Measurements from ENCODE around the gene KRTAP4-5.
"Not testable (repeated sequence)": the region's sequence is repeated elsewhere in the genome, so short reads cannot be mapped to it uniquely, and the experiment has no call there.

KRTAP4-5 gene

GRCh38 chr17:41125064-41125463 lies 24.6 kb downstream of the KRTAP4-5 start:
- no peak for TF ChIP-seq SPI1 (IDR thresholded peaks at IDR 0.05; ENCODE audit: borderline replicate concordance, low read depth)
- no peak for TF ChIP-seq GABPA (IDR thresholded peaks at IDR 0.05; ENCODE audit: low read depth)
- TF ChIP-seq CTCF (IDR thresholded peaks at IDR 0.05; ENCODE audit: insufficient read depth, low read length): no peak
- TF ChIP-seq REST (IDR thresholded peaks at IDR 0.05; ENCODE audit: insufficient replicate concordance, low read depth): no peak
- TF ChIP-seq POLR2AphosphoS5 (IDR thresholded peaks at IDR 0.05; ENCODE audit: low read depth): no peak
- no peak overlapping the region for H3K4me3 ChIP-seq (replicated peaks; ENCODE audit: insufficient read depth, low read length)
- DNase-seq (ENCODE audit: low read depth in 1 of 2, low spot score in 1 of 2): no peak

GRCh38 chr17:41123991-41124371 lies 25.6 kb downstream of the KRTAP4-5 start, which contains the start of gene KRTAP4-12:
Gene KRTAP4-12 (minus strand): TSS chr17:41124182. CDS start chr17:41124122, 60 bp downstream.
- not testable (repeated sequence) for DNase-seq (ENCODE audit: low read depth in 1 of 2, low spot score in 1 of 2); H3K27ac ChIP-seq (replicated peaks); H3K4me3 ChIP-seq (replicated peaks; ENCODE audit: insufficient read depth, low read length); H3K27me3 ChIP-seq (ENCODE audit: insufficient read depth, poor library complexity, severe bottlenecking)

More at GRCh38 chr17:41125064-41125463, 24.6 kb downstream of the KRTAP4-5 start:
- Histone ChIP-seq H3K27ac (replicated peaks) (no peak overlapping the region), H3K27me3 (ENCODE audit: insufficient read depth, poor library complexity, severe bottlenecking) (no peaks in the 10 kb centered on the region)

GRCh38 chr17:41123292-41123990 lies 26.2 kb downstream of the KRTAP4-5 start:
- not testable (repeated sequence) for H3K4me3 ChIP-seq (replicated peaks; ENCODE audit: insufficient read depth, low read length); H3K27me3 ChIP-seq (ENCODE audit: insufficient read depth, poor library complexity, severe bottlenecking); DNase-seq (ENCODE audit: low read depth in 1 of 2, low spot score in 1 of 2); H3K27ac ChIP-seq (replicated peaks)
- TF ChIP-seq SPI1 (IDR thresholded peaks at IDR 0.05; ENCODE audit: borderline replicate concordance, low read depth): 0 out of 2 replicates have a peak, but pooled peaks have one; percentile 11

GRCh38 chr17:41121742-41122141 lies 27.9 kb downstream of the KRTAP4-5 start:
- Histone ChIP-seq H3K27ac (replicated peaks) (no peak overlapping the region), H3K27me3 (ENCODE audit: insufficient read depth, poor library complexity, severe bottlenecking) (no peaks in the 10 kb centered on the region), H3K4me3 (replicated peaks; ENCODE audit: insufficient read depth, low read length) (no peak overlapping the region)
- no peak for TF ChIP-seq POLR2AphosphoS5 (IDR thresholded peaks at IDR 0.05; ENCODE audit: low read depth)
- no peak for TF ChIP-seq CTCF (IDR thresholded peaks at IDR 0.05; ENCODE audit: insufficient read depth, low read length)
- TF ChIP-seq REST (IDR thresholded peaks at IDR 0.05; ENCODE audit: insufficient replicate concordance, low read depth): no peak
- no peak for TF ChIP-seq GABPA (IDR thresholded peaks at IDR 0.05; ENCODE audit: low read depth)
- TF ChIP-seq SPI1 (IDR thresholded peaks at IDR 0.05; ENCODE audit: borderline replicate concordance, low read depth): no peak
- no peak for DNase-seq (ENCODE audit: low read depth in 1 of 2, low spot score in 1 of 2)
